NOMO-1 (cell line): Measurements from ENCODE around the gene ABR.

Experiments
- DNase-seq, 2 experiments: peaks; one replicate each; lab custom pipeline; 2025; ENCODE audit not compliant: unreplicated experiment in 2 of 2; lab: John Stamatoyannopoulos, UW

ABR gene

GRCh38 chr17:1202291-1202690 is 22.5 kb upstream of the ABR start:
- no peak for DNase-seq

- no peak for DNase-seq
Measured at GRCh38 chr17:1201132-1201702, 21.4 kb upstream of the ABR start.

- DNase-seq = peak; percentile 60 to 65
Measured at GRCh38 chr17:1199271-1199743, 19.5 kb upstream of the ABR start.

GRCh38 chr17:1197781-1198490 is 18.2 kb upstream of the ABR start:
- DNase-seq = peak; percentile 98 to 100

- peak; percentile 93 to 95 for DNase-seq
Measured at GRCh38 chr17:1197379-1197778, 17.6 kb upstream of the ABR start.

GRCh38 chr17:1196946-1197345 is 17.2 kb upstream of the ABR start:
- DNase-seq = no peak

GRCh38 chr17:1192911-1193699 is 13.3 kb upstream of the ABR start:
- no peak for DNase-seq

- no peak for DNase-seq
Measured at GRCh38 chr17:1190751-1191331, 11.1 kb upstream of the ABR start.

- DNase-seq = peak; percentile 15 to 46
Measured at GRCh38 chr17:1188812-1189504, 9.2 kb upstream of the ABR start.

- peak; percentile 74 to 83 for DNase-seq
Measured at GRCh38 chr17:1186923-1187771, 7.4 kb upstream of the ABR start.

GRCh38 chr17:1186214-1186820 is 6.5 kb upstream of the ABR start:
- DNase-seq = no peak

GRCh38 chr17:1183171-1183873 is 3.5 kb upstream of the ABR start:
- DNase-seq = no peak

GRCh38 chr17:1182811-1183170 is 3.0 kb upstream of the ABR start:
- no peak for DNase-seq

- no peak for DNase-seq
Measured at GRCh38 chr17:1181753-1182137, 2.0 kb upstream of the ABR start.

GRCh38 chr17:1180958-1181752 is 1.4 kb upstream of the ABR start:
- DNase-seq = no peak

- no peak for DNase-seq
Measured at GRCh38 chr17:1179112-1179817, 516 bp downstream of the ABR start.

GRCh38 chr17:1177016-1177700 is 2.6 kb downstream of the ABR start:
- DNase-seq = no peak
